Measurements from ENCODE around the gene HECTD3. TPM values are rescaled to one million over a fixed set of nuclear protein-coding genes. Genes with fewer than 3 reads are reported as not detected.

HECTD3 gene
- 44.6 and 45.6 TPM in 2 replicates for total RNA-seq

DNA sequence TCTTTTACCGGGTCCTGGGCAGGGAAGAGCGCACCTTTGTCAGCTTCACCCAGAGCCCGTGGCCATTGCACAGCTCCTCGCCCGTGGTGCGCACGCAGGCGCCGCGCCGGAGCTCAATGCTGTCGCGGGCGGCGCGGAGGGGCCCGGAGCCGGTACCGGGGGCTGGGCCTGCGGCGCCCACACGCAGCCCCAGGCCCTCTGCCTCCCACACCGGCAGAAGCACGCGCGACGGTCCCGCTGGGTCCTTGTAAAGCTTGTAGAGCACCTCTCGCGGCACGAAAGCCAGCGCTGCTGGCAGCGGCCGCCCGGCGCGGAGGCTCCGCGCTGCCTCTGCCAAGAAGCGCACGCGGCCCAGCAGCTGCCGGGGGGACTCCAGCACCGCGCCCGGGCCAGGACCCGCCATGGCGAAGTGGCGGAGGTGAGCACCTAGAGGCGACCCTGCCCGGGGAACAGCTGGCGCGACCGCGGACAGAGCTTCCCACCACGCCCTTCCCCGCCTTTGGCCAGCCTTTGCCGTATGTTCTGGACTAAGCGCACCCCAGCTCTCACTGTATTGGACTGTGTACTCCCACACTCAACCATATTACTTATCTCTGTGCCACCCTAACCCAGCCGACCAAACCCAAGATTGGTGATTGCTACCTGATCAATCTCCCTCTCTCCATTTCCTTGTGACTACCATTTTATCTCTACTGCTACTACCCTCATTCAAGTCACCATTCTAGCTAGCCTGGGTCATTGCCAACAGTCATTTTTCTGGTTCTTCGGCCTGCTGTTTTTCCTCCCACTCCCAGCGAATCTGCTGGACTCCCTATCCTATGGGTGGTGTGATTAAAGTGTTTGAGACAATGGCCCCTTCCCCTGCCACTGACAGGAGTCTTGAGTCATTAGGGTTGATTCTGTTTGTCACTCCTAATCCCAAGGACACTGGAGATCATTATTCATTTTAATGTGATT is at the start of gene HECTD3:
Gene HECTD3 (minus strand): TSS at position 470 of the 957 bp plus-strand sequence. CDS start 67 bp downstream, at position 403.
- intact Hi-C loops (cut with micrococcal nuclease): loop anchor here (1.0 to 10.0 kb wide), 6 partner anchors 86 to 1184 kb away; partner anchors contain the start of genes MUTYH, POMGNT1 and TOE1

DNA sequence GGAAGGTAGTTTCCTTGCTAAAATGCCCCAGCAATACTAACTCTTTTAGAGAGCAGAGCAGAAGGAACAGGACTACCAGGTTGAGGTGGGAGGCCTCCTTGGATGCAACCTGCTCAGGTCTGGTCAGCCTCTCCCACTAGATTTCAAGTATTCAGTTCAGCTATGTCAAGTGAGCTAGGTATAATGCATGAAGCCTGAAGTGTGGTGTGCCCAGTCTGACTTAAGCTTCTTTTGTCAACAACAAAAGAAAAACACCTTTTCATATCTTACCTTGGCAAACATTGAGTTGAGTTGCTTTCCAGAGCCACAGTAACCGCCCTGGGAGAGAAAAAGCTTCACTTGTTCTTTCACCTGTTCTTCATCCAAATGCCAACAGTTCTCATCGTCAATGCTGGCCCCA is 48.7 kb upstream of the HECTD3 start:
- intact Hi-C loops (cut with micrococcal nuclease): no loop called here

DNA sequence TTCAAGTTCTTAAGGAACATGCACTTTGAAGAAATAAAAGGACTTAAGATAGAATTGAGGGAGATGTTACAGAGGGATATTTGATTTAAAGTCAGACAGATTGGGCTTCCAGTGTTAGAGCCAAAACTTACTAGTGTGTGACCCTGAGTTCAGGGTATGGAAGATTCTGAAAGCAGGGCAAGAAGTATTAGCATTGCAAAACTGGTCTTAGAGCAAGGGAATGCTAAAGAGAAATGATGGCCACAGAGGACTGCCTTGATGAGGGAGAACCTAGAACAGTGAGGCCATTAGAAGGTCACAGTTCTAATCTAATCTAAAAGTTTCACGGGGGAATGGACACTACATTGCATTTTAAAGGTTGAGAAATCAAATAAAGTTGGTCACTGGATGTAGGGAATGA is 46.4 kb upstream of the HECTD3 start:
- intact Hi-C loops (cut with micrococcal nuclease): no loop called here

DNA sequence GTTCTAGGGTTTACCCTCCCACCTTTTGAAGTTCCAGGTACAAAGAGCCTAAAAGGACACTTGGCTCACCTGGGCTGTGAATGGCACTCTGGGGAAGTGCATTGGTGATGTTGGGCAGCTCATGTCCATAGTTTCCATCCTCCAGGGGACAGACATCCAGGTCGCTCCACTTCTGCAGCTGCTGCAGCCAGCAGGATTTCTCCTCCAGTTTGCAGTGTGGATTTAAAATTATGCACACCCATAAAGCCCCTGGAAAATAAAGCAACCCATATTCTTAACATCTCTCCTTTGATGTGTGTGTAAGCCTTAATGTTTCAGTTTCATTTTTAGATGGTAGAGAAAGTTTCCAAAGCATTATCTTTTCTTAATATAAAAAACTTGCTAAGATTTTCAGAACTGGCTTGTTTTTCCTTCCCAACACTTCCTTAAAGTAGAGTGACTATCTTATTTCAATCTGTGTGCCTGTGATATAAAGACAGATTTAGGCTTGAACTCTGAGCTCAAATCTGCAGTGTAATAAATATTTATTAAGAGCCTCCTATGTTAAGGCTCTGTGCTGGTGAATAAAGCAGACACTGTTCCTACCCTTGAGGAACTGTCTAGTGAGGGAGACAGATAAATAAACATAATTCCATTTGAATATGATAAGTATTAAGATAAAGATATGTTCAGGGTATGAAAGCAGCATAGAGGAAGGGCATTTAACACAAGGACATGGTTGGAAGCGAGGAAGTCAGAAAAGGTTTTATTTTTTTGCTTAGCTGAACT is 40.1 kb upstream of the HECTD3 start:
- intact Hi-C loops (cut with micrococcal nuclease): no loop called here

DNA sequence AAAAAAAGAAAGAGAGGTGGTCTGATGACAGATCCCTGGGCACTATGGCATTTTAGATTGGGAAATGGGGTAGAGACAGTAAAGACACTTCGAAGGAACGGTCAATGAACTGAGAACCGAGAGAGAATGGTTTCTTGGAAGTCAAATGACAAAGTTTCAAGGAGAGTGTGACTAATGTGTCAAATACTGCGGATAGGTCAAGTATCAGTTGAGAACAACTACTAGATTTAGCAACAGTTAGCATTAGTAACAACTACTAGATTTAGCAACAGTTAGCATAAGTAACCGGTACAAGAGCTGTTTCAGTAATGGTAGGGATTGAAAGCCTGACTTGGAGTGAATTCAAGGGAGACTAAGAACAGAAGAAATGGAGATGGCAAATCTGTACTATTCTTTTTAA is 35.9 kb upstream of the HECTD3 start:
- intact Hi-C loops (cut with micrococcal nuclease): no loop called here

DNA sequence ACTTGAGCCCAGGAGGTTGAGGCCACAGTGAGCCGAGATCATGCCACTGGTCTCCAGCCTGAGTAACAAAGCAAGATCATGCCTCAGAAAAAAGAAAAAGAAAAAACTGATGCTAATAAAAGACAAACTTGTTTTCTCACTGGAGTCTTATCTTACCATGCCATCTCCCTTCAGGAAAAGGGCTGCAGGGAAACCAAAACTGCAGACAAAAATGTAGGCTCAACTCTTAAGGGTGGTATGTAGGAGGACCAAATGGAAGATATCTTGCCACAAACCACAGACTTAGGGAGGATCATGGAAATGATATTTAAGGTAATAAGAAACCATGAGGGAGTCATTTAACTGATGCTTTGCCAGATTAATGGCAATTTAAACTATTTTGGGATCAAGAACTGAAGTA is 33.8 kb upstream of the HECTD3 start:
- intact Hi-C loops (cut with micrococcal nuclease): no loop called here

DNA sequence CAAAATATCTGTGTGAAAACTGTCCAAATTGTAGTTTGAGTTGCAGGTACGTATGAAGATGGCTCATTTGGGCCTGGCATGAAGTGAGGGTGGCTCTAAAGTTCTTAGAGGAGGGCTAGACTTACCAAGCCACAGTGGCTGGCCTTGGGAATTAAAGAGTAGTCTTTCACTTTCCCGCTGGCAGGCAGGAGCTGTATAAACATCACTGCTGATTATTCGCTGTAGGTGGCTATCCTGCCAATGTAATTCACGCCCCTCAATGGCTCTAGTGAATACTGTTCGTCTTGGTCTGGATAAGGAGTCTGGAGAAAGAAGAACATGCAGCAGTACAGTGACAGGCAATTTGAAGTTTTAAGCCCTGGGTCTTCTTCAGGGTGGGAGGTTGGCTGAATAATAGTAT is 32.0 kb upstream of the HECTD3 start:
- intact Hi-C loops (cut with micrococcal nuclease): no loop called here

DNA sequence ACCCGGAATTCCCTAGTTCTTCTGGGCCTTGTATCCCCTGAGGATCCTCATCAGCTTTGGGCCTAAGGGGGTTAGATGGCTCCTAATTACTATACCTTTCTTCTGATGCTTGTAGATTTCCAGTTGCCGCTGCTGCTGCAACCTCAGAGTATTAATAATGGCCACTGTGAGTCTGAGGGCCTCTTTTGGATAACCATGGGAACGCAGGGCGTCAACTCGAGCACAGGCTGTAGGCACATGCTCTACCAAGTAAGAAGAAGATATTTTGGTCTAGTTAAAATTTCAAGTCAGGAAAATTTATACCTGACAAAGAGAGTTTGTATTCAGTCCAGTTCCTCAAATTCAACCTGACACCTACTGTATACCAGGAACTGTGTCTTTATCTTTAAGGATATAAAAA is 29.2 kb upstream of the HECTD3 start:
- intact Hi-C loops (cut with micrococcal nuclease): no loop called here

DNA sequence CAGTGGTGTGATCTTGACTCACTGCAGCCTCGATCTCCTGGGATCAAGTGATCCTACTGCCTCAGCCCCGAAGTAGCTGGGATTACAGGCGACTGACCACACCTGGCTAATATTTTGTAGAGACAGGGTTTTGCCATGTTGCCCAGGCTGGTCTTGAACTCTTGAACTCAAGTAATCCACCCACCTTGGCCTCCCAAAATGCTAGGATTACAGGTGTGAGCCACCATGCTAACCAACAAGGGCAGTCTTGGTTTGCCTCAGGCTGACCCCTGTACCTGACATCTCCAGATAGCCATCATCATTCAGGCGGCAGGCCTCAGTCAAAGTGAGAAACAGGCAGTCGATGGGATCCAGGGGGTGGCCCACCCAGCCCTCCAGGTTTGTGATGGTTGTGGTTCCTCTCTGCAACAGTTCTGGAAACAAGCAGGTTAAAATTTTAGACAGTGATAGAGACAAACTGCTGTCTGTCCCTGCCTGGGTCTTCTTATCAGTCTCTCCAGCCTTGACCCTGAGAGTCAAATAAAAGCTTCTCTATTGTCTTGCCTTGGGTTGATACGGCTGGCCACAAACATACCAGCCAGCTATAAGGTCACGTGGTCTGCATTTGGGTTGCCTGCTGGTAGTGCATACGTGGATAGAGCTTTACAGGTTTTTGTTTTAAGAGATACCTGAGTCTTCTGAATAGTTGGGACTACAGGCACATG is 27.7 kb upstream of the HECTD3 start:
- intact Hi-C loops (cut with micrococcal nuclease): no loop called here

DNA sequence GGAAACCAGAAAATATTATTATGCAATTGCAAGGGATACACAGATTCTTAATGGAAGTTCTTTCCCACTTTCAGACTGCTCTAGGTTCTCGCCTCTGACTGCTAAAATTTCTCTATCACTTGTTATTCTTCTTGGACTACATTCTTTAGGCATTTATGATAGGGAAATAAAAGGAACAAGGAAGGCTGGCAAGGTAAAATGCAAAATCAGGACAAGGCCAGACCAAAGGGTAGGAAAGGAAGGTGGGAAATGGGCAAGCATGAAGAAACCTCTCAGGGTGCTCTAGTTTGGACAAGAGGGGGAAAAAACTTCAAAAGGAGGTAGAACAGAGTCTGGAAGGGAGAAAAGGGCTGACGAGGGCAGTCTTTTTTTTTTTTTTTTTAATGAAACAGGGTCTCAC is 27.1 kb upstream of the HECTD3 start:
- intact Hi-C loops (cut with micrococcal nuclease): no loop called here

DNA sequence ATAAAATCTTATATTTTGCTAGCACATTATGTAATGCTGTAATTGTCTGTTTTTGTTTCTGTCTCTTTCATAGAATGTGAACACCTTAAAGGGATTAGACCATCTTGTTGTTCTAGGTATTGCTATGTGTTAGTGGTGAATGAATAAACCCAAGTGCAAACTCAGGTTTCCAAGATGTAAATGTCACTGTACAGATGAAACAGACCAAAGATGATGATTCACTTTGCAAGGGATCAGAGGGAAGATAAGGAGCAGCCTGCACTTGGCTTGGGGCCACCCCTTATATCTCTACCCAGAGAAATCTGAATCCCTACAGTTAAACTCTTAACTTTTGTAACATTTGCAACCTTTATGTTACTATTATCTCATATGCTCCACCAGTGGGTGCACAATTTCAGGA is 26.3 kb upstream of the HECTD3 start:
- intact Hi-C loops (cut with micrococcal nuclease): no loop called here

DNA sequence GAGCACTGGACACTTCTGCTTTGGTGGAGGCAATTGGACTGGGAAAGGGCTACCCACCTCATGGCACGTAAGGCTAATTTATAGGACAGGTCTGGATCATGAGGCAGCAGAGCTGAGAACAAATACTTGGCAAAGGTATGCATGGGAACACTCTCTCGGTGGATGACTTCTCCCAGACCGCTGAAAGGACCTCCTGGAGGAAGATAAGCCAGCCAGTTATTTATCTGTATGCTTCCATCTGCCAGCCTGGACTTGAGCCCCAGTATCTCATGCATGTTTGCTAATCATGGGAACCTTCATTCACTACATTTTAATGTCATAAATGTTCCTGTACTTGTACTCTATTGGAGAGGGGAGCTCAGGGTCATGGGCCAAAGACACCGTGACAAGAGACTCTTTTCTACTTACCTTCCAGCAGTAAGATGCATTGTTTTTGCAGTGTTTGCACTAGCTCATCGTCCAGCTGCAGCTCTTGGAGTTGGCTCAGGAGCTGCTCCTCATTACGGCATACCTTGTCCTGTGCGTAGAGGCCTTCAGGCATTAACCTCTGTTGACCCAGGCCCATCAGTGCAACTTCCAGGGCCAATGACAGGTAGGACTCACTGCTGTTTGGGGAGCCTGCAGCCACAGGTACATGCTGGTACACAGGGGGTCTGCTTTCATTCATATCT is 24.6 kb upstream of the HECTD3 start:
- intact Hi-C loops (cut with micrococcal nuclease): no loop called here

DNA sequence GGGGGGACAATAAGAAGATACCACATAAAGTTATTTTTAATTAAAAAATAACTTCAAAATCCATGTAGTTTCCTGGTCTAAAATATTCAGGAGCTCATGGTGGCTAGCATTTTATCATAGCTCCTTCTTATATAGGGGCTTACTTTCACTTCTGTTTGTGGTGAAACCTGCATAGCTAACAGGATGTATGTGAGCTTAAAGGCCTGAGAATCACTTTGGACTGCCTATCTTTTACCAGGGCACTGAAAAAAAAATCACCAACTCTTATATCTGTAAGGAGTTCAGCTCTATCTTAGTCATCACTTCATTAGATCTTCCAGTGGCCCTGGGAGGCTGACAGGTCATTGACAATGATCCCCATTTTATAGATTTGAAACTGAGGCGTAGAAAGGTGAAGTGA is 22.2 kb upstream of the HECTD3 start:
- intact Hi-C loops (cut with micrococcal nuclease): no loop called here

DNA sequence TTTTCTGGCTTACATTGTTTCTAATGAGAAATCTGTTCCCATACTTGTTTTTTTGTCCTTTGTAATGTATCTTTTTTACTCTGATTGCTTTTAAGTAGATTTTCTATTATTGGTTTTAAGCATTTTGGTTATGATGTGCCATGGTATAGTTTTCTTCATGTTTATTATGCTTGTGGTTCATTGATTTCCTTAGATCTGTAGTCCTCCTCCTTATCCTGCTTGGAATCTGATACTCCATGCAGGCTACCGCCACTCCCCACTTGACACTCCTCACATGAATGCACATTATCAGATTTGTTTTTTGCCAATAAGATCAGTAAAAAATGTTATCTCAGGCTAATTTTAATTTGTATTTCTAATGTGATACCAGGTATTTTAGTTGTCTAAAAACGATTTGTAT is 21.7 kb upstream of the HECTD3 start:
- intact Hi-C loops (cut with micrococcal nuclease): no loop called here

DNA sequence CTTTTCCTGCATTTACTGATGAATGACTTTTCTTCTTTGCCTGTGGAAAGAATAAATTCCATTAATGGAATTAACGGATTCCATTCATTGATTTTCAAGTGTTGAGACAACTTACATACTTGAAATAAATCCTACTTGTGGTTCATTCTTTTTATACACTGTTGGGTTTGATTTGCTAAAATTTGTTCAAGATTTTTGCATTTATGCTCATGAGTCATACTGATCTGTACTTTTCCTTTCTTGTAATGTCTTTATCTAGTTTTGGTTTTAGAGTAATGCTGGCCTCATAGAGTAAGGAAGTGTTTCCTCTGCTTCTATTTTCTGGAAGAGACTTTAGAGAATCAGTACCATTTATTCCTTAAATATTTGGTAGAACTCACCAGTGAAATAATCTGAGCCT is 15.3 kb upstream of the HECTD3 start:
- intact Hi-C loops (cut with micrococcal nuclease): loop anchor here (10.0 kb wide), 1 partner anchor 98 kb away; no protein-coding TSS in a partner anchor

DNA sequence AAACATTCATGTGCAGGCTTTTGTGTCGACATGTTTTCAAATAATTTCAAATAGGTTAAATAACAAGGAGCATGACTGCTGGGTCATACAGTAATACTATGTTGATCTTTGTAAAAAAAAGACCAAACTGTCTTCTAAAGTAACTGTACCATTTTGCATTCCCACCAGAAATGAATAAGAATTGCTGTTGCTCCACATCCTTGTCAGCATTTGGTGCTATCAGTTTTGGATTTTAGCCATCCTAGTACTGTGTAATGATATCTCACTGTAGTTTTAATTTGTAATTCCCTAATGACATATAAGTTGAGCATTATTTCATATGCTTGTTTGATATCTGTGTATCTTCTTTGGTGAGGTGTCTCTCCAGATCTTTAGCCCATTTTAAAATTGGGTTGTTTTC is 12.5 kb upstream of the HECTD3 start:
- intact Hi-C loops (cut with micrococcal nuclease): loop anchor here (10.0 kb wide), 1 partner anchor 101 kb away; no protein-coding TSS in a partner anchor

DNA sequence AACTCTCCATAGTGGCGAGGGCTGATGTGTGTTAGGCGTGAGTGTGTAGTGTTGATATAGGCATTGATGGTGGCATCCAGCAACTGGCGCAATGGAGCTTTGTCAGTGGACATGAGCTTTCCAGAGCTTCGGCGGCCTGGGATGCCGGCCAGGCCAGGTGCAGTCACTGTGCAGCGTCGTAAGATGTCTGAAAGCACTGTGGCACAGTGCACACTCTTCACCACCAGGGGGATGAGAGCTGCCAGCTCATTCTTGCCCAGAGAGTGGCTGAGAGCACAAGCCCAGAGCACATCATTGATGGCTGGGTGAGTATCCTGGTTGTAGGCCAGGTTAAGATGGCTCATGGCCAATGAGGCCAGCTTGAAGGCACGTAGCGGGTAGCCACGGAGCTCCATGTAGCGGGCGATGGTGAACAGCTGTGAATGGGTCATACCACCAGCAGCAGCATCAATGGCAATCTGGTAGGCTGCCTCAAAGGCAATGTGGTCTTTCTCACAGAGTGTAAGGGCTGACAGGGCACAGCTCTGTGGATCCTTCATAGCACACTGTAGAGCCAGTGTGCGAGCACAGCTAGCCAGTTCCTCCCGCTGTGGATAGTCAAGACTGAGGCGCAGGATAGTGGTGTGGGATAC is 7.6 kb upstream of the HECTD3 start:
- intact Hi-C loops (cut with micrococcal nuclease): loop anchor here (1.0 to 10.0 kb wide), 3 partner anchors 282 to 1176 kb away; partner anchors contain the start of genes POMGNT1 and TESK2

DNA sequence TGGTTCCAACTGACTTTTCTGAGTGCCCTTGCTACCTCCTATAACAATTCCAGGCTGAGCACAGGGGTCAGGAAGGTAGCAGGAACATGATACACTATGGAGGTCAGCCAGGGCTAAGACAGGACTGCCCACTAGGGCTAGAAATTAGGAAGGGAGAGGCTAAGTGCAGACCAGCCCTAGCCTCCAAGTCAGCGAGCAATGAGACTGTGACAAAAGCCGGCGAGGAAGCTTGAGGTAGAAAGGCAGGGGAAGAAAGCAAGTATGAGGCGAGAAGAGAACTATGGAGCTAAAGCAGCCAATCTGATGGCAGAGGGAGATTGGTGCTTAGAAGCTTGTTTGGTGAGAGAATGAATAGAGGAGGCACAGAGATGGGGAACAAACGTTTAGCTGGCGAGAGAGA is 5.6 kb upstream of the HECTD3 start:
- intact Hi-C loops (cut with micrococcal nuclease): loop anchor here (10.0 kb wide), 1 partner anchor 1178 kb away; the partner anchor contains the start of gene POMGNT1

DNA sequence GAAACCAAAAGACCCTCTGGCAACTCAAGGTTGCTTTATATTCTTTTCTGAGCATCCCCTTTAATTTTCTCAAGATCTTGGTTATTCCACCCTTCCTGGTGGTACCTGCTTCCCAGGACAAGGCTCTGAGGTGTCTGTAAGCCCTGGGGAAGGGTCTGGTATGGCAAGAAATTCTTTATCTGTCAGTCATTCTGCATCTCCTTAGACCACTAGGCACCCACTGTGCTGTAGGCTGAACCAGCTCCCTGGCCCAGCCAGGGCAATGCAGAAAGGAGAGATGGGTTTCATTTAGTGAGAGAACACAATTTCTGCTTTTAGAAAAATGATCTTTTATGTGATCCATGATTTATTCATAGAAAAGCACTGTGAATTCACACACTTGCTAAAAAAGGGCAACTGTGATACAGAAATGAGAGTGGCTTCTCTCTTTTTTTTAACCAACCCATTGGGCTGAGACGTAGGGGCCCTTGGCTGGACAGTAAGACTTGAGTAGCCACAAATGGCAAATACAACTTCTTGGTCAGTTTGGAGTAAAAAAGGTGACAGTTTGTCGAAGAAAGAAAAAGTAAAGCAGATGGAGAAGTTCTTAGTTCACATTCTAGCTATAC is 5.1 kb upstream of the HECTD3 start:
- intact Hi-C loops (cut with micrococcal nuclease): loop anchor here (10.0 kb wide), 1 partner anchor 1179 kb away; the partner anchor contains the start of gene POMGNT1

DNA sequence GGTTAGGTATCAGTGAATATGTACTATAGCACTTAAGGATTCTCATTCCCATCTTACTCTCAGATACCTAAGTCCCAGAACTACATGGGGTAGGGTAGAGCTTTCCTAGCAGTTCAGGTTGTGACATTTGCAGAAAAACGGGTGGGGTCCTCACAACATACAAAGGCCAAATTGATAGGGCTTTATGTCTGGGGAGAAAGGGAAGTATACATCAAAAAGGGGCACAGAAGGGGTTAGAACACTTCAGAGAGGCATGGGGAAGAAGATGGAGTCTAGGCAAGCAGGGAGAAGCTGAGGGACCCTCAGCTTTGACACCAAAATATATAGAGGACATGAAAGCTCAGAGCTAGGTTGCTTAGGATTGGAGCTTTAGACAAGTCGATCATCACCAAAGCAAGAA is 4.6 kb upstream of the HECTD3 start:
- intact Hi-C loops (cut with micrococcal nuclease): loop anchor here (2.0 to 10.0 kb wide), 2 partner anchors 191 to 1179 kb away; partner anchors contain the start of genes POMGNT1 and ZSWIM5
